ENCODE measurements around the gene RASSF7. TPM values are rescaled to one million over a fixed set of nuclear protein-coding genes. Genes with fewer than 3 reads are reported as not detected.

The RASSF7 gene
- total RNA-seq, 1 donor from 2014 or later: 32.3 TPM

DNA sequence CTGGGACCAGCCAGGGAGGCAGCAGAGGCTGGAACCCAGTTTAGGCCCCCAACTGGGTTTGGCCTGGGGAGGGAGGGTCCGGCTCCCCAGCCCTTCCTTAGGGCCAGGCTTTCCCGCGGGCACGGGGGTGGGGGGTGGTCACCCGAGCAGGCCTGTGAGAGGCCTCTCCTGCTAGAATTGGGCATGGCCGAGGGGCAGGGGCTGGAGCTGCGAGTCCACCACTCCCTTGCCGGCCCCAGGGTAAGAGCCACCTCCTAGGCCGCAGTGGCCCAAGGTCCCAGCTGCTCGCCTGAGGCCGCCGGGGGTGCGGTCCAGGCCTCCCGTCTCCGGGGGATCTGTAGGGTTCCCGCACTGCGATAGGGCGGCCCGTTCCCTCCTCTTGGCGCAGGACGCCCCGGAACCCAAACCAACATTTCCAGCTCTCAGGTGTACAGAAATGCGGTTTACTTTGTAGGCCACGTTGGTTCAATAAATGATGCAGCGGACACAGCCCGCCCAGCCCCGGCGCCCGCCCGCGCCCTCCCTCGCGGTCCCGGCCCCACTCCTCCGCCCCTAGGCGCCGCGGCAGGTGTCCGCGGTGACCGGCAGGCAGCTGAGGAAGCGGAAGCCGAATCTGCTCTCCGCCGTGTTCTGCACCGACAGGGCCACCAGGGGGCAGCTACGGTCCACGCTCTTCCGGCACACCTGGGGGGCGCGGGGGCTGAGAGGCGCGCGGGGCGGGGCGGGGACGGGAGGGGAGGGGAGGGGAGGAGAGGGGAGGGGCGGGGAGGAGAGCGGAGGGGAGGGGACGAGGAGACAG lies 6.1 kb upstream of the RASSF7 start:
- DNase-seq (ENCODE audit: low read depth): no peak
- no peak overlapping the region for H3K9ac ChIP-seq (ENCODE audit: low read length)

DNA sequence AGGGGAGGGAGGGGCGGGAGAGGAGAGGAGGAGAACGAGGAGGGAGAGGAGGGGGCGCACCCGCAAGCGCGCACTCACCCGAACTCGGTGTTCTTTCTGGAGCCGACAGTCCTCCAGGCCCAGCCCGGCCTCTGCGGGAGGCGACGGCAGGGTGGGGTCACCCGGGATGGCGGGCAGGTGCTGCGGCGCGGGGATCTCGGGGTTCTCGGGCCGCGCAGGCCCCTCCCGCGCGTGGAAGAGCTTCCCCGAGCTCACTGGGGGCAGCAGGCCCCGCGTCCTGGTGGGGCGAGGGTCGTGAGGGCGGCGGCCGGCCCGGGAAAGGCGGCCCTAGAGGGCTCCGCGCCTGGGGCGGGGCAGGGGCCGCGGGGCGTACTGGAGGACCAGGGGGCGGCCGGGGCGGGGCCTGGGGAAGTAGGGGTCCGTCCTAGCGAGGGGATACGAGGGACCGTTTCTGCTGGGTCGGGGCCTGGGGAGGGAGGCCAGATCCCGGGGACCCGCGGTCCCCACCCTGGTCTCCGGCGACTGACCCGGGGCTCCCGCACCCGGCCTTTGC lies 5.5 kb upstream of the RASSF7 start:
- H3K4me1 ChIP-seq (ENCODE audit: insufficient read depth, low read length): peaks cover 3% of the 10 kb centered on the region
- no peak overlapping the region for H2AFZ ChIP-seq (ENCODE audit: low read depth, low read length)
- no peak overlapping the region for H3K9ac ChIP-seq (ENCODE audit: low read length)
- H4K20me1 ChIP-seq (ENCODE audit: insufficient read depth, low read length): no peaks in the 10 kb centered on the region
- peaks cover 5% of the 10 kb centered on the region for H3K4me1 Mint-ChIP-seq (ENCODE audit: low read depth, unreplicated experiment)
- no peak overlapping the region for H3K4me3 ChIP-seq (ENCODE audit: insufficient read depth, low read depth, low read length)
- no peak for DNase-seq (ENCODE audit: low read depth)
- H3K9me3 Mint-ChIP-seq (ENCODE audit: unreplicated experiment): peaks cover 2% of the 10 kb centered on the region
- H3K36me3 ChIP-seq (ENCODE audit: insufficient read depth, low read length): no peaks in the 10 kb centered on the region
- FAIRE-seq: no peak
- H3K27me3 Mint-ChIP-seq (ENCODE audit: low read depth, unreplicated experiment): peaks cover 9% of the 10 kb centered on the region
- H3K9me3 ChIP-seq (ENCODE audit: insufficient read depth, low read depth, low read length): no peaks in the 10 kb centered on the region
- peaks cover 1% of the 10 kb centered on the region for H3K36me3 Mint-ChIP-seq (ENCODE audit: low read depth, unreplicated experiment)
- TF ChIP-seq EZH2 (IDR thresholded peaks at IDR 0.05; ENCODE audit: insufficient read depth, low read length): peak; percentile 57
- TF ChIP-seq, protein P1, sequence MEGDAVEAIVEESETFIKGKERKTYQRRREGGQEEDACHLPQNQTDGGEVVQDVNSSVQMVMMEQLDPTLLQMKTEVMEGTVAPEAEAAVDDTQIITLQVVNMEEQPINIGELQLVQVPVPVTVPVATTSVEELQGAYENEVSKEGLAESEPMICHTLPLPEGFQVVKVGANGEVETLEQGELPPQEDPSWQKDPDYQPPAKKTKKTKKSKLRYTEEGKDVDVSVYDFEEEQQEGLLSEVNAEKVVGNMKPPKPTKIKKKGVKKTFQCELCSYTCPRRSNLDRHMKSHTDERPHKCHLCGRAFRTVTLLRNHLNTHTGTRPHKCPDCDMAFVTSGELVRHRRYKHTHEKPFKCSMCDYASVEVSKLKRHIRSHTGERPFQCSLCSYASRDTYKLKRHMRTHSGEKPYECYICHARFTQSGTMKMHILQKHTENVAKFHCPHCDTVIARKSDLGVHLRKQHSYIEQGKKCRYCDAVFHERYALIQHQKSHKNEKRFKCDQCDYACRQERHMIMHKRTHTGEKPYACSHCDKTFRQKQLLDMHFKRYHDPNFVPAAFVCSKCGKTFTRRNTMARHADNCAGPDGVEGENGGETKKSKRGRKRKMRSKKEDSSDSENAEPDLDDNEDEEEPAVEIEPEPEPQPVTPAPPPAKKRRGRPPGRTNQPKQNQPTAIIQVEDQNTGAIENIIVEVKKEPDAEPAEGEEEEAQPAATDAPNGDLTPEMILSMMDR (IDR thresholded peaks at IDR 0.05; ENCODE audit: insufficient read depth, low read depth, low read length): no peak
- H3K4me2 ChIP-seq (ENCODE audit: low read length): no peak overlapping the region
- no peaks in the 10 kb centered on the region for H3K79me2 ChIP-seq (ENCODE audit: insufficient read depth, low read length)
- peaks cover 23% of the 10 kb centered on the region for H3K27me3 ChIP-seq (ENCODE audit: insufficient read depth, low read length)
- H3K4me3 Mint-ChIP-seq (ENCODE audit: unreplicated experiment): no peak overlapping the region
- H3K27ac ChIP-seq (ENCODE audit: low read depth, low read length): no peak overlapping the region
- H3K27ac Mint-ChIP-seq (ENCODE audit: unreplicated experiment): no peak overlapping the region

More for the DNA sequence above, 6.1 kb upstream of the RASSF7 start:
- no peak for FAIRE-seq
- Histone ChIP-seq H3K9me3 (ENCODE audit: insufficient read depth, low read depth, low read length) (no peaks in the 10 kb centered on the region), H3K4me2 (ENCODE audit: low read length) (peak overlapping the region; percentile 46), H3K27ac (ENCODE audit: low read depth, low read length) (no peak overlapping the region), H2AFZ (ENCODE audit: low read depth, low read length) (no peak overlapping the region), H3K79me2 (ENCODE audit: insufficient read depth, low read length) (no peaks in the 10 kb centered on the region), H3K36me3 (ENCODE audit: insufficient read depth, low read length) (no peaks in the 10 kb centered on the region), H3K4me3 (ENCODE audit: insufficient read depth, low read depth, low read length) (no peak overlapping the region), H4K20me1 (ENCODE audit: insufficient read depth, low read length) (no peaks in the 10 kb centered on the region), H3K4me1 (ENCODE audit: insufficient read depth, low read length) (no peaks in the 10 kb centered on the region), H3K27me3 (ENCODE audit: insufficient read depth, low read length) (peaks cover 23% of the 10 kb centered on the region)
- Mint-ChIP-seq H3K36me3 (ENCODE audit: low read depth, unreplicated experiment) (no peaks in the 10 kb centered on the region), H3K4me1 (ENCODE audit: low read depth, unreplicated experiment) (peaks cover 1% of the 10 kb centered on the region), H3K27me3 (ENCODE audit: low read depth, unreplicated experiment) (peaks cover 9% of the 10 kb centered on the region), H3K9me3 (ENCODE audit: unreplicated experiment) (no peaks in the 10 kb centered on the region), H3K27ac (ENCODE audit: unreplicated experiment) (no peak overlapping the region), H3K4me3 (ENCODE audit: unreplicated experiment) (no peak overlapping the region)
- TF ChIP-seq, protein P1 (IDR thresholded peaks at IDR 0.05; ENCODE audit: insufficient read depth, low read depth, low read length): no peak
- peak; percentile 18 for TF ChIP-seq EZH2 (IDR thresholded peaks at IDR 0.05; ENCODE audit: insufficient read depth, low read length)
